Activated CD8-positive, alpha-beta memory T cell treated with anti-CD3 and anti-CD28 coated beads, Interleukin-2, amount 50 U/mL, for 24 hours (primary cell): Measurements from ENCODE around the gene DAP.

Experiments
- DNase-seq: peaks from one replicate; pipeline ENCODE4 v3.0.0-alpha.2; 2020; ENCODE audit errors: extremely low read depth

Gene DAP

DNA sequence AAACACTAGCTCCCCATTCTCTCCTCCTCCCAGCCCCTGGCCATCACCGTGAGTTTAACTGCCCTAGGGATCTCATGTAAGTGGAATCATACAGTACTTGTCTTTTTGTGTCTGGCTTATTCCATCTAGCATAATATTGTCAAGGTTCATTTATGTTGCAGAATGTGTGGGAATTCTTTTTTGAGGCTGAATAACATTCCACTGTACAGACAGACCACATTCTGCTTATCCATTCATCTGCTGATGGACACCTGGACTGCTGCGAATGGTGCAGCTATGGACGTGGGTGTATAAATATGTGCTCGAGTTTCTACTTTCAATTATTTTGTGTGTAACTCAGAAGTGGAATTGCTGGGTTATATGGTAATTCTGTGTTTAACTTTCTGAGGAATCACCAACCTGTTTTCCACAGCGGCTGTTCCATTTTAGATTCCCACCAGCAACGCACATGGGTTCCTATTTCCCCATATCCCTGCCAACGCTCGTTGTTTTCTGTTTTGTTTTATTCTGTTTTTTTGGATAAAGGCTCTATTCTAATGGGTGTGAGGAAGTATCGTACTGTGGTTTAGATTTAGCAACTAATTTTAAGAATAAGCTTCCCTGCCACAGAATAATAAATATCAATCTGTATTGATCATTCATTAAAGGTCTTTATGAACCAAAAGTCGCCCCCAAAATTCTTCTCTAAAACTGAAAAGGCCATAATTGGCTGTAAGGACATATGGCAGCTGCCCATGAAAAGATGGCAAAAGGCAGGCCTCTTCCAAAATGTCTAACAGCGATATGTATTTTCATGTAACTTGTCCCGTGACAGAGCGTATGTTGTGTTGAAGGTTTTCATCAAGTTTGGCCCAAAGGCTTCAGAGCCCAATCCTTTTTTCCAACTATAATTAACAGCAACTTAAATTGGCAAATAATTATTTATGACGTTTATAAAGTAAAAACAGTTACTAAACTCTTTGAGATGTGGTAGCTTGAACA, 70.3 kb downstream of the DAP start:
- no peak for DNase-seq

- DNase-seq: no peak
These were observed 71.5 kb downstream of the DAP start for GRCh38 chr5:10689391-10690081.

- DNase-seq: no peak
These were observed 72.3 kb downstream of the DAP start for GRCh38 chr5:10688651-10689171.

DNA sequence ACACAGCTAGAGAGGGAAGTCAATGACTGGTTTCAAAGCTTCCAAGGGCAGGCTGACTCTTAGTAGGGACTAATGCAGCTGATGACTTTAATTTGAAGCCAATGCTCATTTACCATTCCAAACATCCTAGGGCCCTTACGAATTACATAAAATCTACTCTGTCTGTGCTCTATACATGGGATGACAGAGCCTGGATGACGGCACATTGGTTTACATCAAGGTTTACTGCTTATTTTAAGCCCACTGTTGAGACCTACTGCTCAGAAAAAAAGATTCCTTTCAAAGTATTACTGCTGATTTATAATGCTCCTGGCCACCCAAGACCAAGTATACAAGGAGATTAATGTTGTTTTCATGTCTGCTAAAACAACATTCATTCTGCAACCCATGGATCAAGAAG, 74.1 kb downstream of the DAP start:
- no peak for DNase-seq

DNA sequence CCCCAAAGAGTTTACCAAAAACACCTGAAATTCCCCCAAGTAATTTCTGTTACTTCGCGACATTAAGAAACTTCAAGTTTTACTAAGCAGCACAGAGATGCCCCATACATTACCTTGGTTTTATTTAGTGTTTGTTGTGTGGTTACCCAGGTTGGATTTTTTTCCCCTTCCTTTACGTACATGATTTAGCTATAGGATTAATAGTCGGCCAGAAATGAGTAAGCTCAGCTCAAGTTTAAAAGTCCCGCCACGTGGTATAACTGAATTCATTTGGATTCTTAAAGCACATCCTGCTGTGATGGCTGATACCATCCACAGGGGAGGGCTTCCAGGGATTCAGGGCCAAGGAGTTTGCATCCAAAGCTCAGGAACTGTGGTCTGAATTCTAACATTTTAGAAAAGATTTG, 75.9 kb downstream of the DAP start:
- no peak for DNase-seq

- no peak for DNase-seq
These were observed 76.5 kb downstream of the DAP start for GRCh38 chr5:10684303-10685086.

- DNase-seq: no peak
These were observed 78.1 kb downstream of the DAP start for GRCh38 chr5:10682801-10683525.

GRCh38 chr5:10681731-10682679, 79.0 kb downstream of the DAP start:
- no peak for DNase-seq

DNA sequence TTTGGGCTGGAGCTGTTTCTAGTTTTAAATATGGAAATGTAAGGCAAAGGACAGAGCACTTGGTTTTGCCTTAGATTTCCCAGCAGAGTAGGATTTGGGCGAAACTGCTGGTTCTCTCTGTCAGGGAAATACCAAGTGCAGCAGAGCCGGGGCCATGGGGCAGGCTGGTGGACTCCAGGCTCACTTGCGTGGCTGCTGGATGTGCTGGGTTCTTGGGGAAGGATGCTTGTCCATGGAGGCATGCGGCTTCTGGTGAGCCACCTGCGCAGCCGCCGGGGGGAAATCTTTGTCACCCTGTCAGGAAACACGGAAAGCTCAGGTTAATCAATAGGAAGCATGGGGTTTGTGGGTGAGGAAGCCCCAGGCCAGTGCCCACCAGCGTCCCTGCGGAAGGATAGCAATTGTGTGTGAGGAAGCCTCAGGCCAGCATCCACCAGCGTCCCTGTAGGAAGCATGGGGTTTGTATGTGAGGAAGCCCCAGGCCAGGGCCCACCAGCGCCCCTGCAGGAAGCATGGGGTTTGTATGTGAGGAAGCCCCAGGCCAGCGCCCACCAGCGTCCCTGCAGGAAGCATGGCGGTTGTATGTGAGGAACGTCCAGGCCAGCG, 80.1 kb downstream of the DAP start:
- DNase-seq: no peak

DNA sequence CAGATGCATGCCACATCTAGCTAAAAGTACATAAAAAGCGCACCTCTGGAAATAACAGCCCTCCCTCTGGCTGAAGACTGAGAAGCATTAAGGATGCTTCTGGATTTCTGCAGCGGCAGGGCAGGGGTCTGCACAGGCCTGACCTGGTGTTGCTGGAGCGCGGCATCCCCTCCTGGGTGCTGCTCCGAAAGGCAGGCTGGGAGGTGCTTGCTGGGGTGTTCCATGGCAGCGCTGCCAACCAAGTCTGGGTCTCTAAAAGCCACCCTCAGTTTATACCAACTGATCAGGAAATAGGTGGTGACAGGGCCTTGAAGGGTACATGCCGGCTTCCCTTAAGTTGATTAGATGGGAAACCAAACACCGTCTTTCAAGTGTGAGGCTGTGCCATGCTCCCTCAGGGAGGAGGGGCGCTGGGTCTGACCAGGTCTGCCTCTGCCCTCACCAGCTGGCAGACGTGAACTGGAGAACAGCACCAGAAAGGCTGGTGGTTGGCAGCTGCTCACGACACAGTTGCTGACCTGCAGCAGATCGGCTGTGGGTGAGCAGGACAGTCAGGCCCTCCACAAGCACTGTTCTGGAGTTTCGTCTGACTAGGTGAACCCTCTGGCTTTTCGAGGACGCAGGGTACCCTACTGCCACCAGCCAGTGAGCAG, 81.6 kb downstream of the DAP start:
- no peak for DNase-seq

DNA sequence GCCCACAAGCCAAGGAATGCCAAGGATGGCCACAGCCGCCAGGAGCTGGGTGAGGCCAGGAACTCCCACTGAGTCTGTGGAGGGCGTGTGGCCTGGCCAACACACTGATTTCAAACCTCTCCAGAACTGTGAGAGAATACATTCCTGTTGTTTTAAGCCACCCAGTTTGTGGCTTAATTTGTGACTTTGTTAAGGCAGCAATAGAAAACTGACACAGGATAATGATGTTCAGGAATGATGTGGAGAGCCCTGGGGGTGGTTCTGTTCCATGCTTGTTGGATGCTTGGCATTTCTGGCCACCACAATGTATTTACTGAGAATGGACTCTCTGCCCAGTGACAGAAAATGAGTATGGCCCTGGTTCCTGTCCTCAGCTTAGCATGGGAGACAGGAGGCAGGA, 82.8 kb downstream of the DAP start:
- no peak for DNase-seq

DNA sequence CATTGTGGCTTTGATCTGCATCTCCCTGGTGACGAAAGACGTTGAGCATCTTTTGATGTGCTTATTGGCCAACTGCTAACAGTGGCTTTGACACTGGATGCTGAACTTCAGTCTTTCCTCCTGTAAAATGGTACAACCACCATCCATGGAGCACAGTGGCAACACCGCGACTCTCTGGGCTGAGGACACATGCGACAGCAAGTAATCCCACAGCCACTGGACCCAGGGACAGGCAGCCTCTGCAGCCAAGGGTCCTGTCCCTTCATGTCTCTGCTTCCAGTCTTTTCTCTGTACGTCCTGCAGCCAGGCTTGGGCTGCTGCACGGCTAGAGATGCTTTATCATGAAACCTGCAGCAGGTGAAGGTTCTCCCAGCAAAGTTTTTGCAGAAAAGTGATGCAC, 83.5 kb downstream of the DAP start:
- no peak for DNase-seq

- no peak for DNase-seq
These were observed 84.1 kb downstream of the DAP start for GRCh38 chr5:10676946-10677345.

DNA sequence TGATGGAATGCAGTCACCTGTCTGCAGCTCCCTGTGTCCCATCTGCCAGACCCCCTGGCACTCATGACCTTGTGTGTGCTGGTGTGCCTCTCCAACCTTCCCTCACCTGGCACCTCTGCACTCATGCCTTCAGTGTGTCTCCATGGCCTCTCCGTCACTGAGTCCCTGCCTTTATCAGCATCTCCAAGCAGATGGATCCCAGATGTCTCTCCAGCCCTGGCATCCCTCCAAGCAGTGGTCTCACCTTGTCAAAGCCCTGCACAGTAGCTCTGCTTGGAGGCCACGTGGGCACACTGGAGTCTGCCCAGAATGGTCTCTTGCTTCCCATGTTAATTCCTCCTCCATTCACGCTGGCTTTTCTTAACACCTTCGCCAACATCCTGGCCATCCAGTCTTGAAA, 84.8 kb downstream of the DAP start:
- DNase-seq: no peak

DNA sequence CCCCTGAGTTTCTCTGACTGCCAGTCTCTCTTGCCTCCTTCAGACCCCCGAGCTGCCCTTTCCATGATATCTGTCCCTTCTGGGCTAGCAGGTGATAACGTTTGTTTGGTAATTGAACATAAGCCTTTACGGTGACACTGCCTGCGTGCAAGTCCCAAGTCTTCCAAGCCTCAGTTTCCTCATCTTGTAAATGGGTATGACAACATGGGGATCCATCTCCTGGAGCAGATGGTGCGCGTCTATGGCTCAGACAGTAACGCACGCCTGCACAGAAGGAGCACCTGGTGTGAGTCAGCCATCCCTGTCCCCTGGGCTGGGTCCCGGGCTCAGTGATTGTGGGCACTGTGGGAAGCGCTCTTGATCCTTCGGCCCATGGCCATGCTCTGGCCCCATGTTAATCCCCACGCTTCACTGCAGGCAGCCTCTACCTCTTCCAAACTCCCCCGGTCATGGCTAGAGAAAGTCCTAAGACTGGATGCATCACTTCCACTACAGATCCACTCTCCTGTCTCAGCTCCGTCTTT, 85.8 kb downstream of the DAP start:
- no peak for DNase-seq

GRCh38 chr5:10674582-10674981, 86.5 kb downstream of the DAP start:
- DNase-seq: no peak

- DNase-seq: no peak
These were observed 86.9 kb downstream of the DAP start for GRCh38 chr5:10674096-10674495.

DNA sequence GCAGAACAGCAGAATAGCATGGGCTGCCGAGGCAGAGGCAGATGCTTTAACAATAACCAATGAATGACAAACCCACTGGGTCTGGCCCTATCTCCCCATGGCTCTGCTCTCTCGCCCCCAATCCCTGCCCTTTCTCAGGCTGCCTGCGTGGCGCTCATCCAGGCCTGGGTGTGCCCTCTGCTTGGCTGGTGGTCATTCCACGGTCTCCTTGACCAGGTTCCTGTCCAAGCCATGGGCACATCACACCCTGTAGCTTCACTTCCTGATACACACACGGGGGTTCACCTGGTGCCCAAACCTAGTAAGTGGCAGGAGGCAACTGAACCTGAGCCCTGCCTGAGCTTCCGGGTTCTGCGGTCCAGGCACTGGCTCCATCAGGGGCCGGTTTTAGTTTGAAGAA, 87.6 kb downstream of the DAP start:
- DNase-seq: no peak

DNA sequence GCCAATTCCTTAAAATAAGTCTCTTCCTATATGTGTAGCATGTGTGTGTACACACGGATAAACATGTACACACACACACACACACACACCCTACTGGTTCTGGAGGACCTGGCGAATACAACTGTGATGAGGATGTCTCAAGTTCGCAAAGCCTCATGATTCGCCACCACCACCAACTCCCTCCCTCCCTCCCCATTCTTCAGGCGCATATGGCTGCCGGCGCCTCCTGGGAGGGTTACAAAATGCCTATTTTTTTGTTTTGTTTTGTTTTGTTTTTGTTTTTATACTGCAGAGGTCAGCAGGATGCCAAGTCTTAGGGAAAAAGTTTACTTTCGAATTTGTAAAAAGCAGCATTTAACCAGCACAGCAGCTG, 88.0 kb downstream of the DAP start:
- DNase-seq: no peak
